Caki2 (cell line): ENCODE data around the gene CIZ1. TPM values are rescaled to one million over a fixed set of nuclear protein-coding genes. Genes with fewer than 3 reads are reported as not detected.

Experiments used
- DNase-seq: peaks from one replicate; pipeline ENCODE4 v3.0.0-alpha.2; 2015; ENCODE audit warnings: low read depth
- in situ Hi-C: cut with HindIII; loops from 2 replicates; pipeline ENCODE4 v1.10.0; 2016; ENCODE audit warnings: low sequenced_read_pairs, low pct_unique_long_range_greater_than_20kb, mixed read lengths
- total RNA-seq: library from RNA; depleted of rRNA; stranded (reverse); fragments of >200 nt; shearing (Covaris generic); gene quantifications from 2 replicates; pipeline ENCODE4 v1.2.3, GENCODE V29; 2014; ENCODE audit warnings: low replicate concordance

Gene CIZ1
- total RNA-seq, 1 experiment from 2014 or later: 27.7 TPM

DNA sequence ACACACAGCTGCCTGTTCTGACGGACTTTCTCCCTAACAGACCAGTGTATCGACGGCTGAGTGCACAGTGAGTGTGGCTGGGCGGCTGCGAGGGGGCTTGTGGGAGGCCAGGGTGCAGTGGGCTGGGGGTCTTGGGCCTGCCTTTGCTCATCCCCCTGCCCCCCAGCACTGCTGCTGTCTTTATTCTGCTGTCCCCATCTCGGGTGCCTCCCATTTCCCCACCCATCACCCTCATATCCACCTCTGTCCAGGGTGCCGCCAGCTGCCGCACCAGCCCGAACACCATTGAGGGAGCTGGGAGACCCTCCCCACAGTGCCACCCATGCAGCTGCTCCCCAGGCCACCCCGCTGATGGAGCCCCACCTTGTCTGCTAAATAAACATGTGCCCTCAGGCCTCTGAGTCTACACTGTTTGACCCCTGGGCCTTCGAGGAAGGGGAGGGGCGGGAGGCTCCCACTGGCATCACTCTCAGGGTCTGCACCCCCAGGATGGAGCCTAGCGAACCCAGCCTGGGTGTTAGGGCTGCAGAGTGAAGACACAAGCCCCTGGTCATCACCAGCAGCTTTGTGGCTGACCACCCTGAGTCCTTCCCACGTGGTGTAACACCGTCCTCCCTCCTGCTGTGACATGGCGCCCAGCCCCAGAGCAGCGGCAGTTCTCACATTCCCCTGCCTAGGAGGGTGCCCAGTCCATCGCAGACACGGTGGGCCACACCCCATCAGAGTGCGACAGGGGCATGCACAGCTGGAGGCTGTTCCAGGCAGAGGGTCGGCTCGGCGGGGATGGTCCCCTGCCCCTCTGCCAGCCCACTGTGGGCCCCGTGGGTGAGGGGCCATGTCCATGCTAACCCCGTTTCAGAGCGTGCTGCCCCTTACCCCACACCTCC lies 38.1 kb downstream of the CIZ1 start:
- DNase-seq: no peak
- in situ Hi-C loops: no loop called here

DNA sequence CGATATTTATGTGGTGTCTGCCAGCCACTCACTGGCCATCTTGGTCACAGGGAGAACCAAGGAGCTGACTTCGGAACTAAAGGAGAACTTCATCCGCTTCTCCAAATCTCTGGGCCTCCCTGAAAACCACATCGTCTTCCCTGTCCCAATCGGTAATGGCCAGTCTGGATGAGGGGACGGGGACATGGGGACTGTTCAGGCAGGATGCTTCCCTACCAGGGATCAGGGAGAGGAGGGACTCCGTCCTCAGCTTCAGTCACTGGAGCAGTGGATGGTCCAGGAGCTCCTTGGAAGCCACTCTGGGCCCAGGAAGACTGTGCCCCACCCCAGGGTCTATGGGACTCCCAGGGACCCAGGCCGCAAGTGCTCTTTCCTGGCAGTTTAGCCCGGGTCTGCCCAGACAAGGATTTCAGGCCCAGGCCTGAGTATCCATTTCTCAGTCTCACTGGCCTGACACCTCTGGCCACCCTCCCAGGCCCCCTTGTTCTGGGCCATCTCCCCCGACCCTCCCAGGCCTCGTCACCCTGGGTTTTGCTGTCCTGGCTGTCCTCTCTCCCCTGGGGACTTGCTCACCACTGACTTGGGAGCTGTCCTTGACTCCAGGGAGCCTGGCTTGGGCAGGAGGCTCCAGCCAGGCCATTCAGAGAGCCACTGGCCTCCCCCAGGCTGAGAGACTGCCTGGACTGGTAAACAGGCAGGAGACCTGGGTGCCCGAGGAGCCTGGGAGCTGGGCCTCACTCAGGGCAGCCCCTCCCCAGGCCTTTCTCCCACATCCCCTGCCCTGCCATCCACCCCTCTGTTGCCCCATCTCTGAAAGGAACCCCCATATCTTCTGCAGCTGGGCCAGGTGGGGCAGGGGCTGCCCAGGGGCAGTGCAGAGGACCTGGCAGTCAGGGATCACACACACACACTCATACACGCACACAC lies 39.0 kb downstream of the CIZ1 start:
- no peak for DNase-seq
- in situ Hi-C loops: no loop called here

DNA sequence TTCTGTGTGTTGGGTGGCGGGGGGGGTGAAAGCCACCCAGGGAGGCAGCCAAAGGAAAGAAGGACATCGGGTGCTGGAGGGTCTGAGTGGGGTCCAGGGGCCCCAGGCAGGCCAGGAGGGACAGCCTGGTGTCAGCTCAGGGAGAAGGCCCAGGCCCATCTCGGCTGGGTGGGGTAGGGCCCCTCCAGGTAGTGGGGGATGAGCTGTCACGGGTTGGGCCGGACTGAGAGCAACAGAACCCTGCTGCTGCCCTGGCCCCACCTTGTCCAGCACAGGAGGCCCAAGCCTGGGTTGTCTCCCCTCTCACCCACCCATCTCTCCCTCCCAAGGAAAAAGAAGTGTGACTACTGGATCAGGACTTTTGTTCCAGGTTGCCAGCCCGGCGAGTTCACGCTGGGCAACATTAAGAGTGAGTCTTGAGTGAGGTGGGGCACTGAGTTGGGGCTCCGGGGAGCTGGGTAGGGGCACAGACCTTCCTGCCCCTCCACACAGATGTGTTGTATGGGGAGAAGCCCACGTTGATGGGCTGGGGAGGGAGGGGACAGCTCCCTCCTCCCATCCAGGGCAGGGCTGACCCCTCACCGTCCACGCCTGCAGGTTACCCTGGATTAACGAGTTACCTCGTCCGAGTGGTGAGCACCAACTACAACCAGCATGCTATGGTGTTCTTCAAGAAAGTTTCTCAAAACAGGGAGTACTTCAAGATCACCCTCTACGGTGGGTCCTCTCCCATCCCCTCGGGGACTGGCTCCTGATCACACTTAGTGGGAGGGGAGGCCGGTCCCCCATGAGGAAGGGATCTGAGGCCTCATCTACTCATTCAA lies 39.9 kb downstream of the CIZ1 start:
- in situ Hi-C loops: no loop called here
- DNase-seq: no peak

DNA sequence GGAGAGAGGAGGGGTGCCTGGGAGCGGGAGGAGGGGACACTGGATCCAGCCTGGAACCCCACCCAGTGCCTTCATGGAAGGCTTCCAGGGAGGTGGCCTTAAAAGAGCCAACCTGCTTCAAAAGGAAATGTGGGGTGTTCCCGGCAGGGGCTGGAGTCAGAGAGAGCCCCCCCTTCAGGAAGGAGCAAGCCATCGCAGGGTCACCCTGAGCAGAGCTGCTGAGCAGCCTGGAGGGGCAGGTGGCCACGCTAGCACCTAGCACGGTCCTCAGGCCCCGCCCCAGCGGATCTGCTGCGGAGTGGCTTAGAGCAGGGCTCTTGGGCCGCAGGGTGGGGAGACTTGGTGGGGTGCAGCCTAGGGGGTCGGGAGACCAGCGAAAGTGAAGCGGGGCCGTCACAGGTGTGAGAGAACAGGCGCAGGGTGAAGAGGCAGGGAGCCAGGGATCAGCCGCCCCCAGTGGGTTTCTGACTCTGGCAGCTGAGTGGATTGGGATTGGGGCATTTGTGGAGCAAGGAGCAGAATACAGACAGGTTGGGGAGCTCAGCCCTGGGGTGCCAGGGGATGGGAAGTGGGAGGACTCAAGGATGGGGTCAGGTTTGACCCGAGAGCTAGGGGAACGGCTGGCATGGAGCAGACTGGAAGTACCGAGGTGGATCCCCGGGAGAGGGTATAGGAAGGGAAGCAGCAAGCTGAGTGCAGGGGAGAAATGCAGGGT lies 40.6 kb downstream of the CIZ1 start:
- DNase-seq: no peak
- in situ Hi-C loops: no loop called here

DNA sequence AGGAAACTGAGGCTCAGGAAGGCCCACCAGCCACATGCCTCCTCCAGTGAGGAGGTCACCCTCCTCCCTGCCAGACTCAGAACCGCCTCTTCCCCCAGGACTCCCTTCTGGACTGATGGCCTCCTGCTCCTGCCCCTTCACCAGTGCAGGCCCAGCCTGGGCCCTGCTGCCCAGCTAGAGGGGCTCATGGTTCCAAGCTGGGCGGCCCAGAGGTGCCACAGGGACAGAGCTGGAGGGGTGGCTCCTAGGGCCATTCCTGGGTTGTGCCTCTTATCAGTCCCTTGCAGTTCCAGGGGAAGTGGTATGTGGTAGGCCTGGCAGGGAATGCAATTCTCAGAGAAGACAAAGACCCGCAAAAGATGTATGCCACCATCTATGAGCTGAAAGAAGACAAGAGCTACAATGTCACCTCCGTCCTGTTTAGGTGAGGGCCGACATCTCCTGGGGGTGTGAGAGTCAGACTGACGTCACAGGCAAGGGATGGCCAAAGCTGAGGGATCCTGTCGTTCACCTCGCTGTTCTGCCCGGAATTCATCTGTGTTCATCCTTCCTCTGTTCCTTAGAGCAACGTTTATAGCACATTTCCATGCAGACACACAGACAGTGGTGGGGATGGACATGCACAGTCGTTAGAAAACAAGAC lies 41.3 kb downstream of the CIZ1 start:
- in situ Hi-C loops: no loop called here
- DNase-seq: no peak

DNA sequence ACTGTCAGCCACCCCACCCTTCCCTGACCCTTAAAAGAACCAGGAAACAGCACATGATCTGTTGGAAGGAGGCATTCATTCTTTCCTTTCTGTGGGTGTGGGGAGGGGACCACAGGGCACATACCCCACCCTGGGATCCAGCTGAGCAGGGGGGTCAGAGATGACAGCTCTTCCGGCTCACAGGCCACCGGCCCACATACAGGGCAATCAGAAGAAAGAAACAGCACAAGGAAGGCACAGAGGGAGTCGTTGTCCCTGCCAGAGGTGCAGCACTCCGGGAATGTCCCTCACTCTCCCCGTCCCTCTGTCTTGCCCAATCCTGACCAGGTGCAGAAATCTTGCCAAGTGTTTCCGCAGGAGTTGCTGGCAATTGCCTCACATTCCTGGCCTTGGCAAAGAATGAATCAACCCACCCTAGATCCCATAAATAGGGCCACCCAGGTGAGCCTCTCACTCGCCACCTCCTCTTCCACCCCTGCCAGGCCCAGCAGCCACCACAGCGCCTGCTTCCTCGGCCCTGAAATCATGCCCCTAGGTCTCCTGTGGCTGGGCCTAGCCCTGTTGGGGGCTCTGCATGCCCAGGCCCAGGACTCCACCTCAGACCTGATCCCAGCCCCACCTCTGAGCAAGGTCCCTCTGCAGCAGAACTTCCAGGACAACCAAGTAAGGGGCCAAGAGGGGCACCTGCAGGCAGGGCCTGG lies 42.2 kb downstream of the CIZ1 start, which contains the start of gene LCN2:
Gene LCN2, plus strand, starts transcription at position 453 of the 701 bp plus-strand sequence. Its CDS starts 73 bp downstream, at position 526.
- in situ Hi-C loops: no loop called here
- DNase-seq: peak; percentile 57

DNA sequence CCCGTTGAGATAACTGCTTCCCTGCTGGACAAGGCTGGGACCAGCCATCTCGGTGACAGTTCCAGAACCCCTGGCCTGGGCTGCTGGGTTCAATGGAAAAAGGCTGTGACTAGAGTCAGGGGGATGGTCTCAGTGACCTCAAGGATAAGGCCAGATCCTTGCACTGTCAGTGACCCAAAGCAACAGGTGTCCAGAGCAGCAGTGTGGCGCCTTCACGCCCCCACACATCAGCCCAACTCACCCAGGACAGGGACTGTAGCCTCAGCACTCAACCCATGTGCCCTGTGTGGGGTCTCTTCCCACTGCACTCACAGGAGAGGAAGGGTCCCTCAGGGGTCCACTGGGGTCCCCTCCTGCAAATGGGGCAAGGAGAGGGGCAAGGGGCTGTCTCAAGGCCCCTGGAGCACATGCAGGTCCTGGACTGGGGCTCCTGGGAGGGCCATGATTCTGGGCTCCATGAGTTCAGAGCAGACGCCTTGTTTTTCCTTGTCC lies 42.8 kb downstream of the CIZ1 start:
- DNase-seq: no peak
- in situ Hi-C loops: no loop called here

DNA sequence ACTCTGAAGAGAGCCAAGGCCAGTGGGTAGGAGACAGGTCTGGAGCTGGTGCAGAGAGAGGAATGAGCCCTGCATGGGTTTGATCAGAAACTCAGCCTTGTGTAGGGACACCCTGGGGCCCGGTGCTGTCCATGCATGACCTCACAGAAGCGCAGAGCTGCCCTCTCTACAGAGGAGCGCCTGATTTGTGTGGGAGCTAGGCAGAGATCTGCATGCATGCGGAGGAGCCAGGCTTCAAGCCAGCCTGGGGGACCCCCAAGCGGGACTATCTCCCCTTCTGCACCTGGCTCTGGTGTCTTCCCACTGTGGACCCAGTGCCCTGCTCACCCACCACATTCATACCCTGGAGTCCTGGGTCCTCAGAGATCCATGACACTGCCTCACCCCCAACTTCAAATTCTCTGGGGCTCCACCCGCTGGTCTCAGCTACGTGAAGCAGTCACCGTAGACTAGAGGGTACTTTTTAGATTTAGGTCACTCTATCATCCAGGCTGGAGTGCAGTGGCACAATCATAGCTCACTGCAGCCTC lies 44.7 kb downstream of the CIZ1 start:
- no peak for DNase-seq
- in situ Hi-C loops: no loop called here

DNA sequence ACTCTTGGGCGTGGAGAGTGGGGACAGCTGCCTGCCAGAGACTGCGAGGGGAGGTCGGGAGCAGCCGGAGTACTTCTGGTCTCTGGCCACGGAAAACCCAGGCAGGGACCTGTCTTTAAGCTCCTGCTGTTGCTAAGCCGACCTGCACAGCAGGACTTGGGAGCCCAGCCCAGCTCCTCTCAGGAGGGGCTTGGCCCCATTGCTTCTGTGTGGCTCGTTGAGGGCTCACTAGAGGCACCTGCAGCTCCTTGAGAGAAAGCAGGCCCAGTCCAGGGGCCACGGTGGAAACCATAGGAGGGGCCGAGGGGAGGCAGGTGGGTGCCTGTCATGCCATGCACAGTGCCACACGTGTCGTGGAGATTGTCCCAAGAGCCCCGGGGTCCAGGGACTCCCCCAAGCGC lies 45.4 kb downstream of the CIZ1 start:
- in situ Hi-C loops: no loop called here

DNA sequence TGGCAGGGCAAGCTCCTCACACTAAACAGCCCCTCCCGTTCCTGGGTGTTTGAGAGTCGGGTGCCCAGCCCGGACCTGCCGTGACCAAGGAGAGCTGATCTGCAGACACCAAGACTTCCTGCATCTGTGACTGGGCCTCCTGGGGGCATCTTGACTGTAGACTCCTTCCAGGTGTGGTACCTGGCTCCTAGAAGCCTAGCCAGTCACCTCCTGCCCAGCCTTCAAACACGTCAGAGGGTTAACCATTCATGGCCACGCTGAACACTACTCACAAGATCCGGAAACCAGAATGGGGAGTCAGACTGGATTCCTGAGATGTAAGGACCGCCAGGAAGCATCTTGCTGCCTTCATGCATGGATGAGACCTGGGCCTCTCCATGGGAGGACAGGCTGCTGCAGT lies 45.8 kb downstream of the CIZ1 start:
- in situ Hi-C loops: no loop called here
- no peak for DNase-seq

More for the DNA sequence above, 45.4 kb downstream of the CIZ1 start:
- DNase-seq: no peak

DNA sequence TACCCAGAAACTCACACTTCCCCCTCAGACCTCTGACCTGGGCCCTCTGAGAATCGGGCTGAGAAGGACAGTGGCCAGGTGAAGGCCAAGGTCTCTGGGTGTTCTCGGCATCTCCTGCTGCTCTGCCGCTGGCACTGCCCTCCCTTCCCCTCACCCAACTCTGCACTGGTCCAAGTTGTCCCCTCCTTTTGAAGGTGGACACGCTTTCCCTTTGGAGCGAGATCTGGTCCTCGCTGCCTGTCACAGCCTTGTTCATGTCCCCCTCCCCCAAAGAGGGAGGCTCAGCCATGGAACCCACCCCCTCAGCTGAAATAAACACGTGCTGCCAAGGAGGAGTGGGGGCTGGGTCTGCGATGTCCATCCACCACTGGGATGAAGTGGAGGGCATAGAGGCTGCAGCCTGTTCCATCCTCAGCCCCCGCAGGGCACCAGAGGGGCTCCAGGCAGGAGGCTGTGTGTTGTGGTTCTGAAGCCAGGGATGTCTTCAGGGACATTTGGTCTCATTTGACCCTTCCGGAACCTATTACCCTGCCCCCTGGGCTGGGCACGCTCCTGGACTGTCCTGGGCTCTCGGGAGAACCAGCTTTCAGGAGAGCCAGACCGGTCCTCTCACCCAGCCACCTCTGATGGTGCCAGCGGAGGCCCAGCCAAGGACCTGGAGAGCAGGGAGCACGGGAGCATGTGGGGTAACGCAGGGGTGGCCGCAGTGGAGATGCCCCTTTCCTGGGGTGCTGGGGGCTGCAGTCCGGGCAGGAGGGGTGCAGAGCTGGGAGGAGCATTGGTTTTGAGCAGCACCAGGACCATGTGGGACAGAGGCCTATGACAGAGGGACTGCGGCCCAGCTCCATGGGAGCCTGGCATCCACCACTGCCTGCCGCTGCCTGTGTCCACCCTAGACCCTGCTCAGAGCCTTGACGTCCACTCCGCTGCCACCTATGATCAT lies 46.9 kb downstream of the CIZ1 start:
- DNase-seq: no peak
- in situ Hi-C loops: no loop called here

DNA sequence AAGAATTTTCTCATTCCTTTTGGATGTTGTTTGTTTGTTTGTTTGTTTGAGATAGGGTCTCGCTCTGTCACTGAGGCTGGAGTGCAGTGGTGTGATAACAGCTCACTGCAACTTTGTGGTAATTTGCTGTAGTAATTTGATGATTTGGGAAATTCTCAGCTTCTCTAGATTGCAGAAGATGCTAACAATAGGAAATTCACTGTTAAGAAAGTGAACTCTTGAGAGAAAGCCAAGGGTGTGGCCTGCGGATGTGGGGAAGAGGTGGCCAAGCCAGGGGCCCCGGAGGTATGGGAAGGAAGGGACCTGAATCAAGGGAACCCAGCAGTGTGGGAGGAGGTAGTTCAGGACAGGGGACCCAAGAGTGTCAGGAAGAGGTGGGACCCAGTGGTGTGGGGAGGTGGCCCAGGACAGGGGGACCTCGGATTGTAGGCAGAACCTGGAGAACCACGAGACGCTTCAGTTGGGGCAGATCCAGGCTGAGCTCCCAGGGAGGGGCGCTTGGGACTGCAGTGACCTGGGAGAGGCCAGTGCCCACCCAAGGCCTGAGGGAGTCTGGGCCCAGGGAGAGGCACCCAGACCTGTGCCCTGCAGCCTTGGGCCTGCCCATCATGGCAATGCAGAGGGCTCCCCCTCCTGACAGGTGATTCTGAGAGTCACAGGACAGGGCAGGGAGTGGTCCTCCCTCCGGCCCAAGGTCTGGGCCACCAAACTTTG lies 47.7 kb downstream of the CIZ1 start:
- in situ Hi-C loops: no loop called here
- DNase-seq: no peak

DNA sequence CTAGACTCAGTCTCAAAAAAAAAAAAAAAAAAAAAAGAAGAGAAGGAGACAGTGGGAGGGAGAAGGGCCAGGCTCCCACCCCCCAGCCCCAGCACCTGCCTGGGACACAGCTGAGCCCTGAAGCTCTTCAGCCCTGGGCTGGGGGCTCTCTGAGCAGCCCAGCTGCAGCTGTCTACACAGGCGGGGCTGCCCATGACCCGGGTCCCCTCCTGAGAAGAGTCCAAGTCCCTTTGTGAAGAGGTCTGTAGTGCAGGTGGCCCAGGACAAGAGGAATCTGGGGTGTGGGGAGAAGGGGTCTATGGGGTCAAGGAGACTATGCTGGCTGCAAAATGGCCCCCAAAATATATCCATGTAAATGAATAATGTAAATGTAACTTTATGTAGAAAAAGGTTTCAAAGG lies 48.8 kb downstream of the CIZ1 start:
- in situ Hi-C loops: no loop called here
- no peak for DNase-seq

DNA sequence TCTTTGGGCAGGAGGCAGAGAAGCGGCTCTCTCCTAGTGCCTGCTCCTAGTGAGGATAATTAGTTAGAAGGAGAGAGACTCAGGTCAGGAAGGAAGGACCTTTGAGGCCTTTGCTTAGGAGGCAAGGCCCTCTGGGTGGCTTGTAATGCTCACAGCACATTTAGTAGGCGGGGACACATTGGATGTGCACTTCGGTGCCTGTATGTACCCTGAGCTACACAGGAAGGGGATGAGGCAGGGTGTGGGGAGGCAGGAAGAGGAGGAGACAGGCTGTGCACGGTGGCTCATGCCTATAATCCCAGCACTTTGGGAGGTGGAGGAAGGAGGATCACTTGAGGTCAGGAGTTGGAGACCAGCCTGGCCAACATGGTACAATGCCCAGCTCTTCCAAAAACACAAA lies 49.3 kb downstream of the CIZ1 start:
- no peak for DNase-seq
- in situ Hi-C loops: no loop called here

DNA sequence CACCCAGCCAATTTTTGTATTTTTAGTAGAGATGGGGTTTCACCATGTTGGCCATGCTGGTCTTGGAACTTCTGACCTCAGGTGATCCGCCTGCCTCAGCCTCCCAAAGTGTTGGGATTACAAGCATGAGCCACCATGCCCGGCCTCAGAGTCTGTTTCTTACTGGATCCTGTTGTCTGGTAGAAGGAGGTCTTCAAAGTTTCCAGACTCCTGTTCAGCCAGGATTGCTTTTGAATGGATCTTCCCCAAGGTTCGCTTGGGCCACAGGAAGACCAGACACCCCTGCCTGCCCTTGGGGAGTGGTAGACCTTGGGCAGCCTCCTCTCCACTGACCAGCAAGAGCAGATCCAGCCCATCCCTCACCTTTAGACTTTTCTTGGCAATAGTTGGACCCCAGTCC lies 49.8 kb downstream of the CIZ1 start:
- no peak for DNase-seq
- in situ Hi-C loops: no loop called here
